ENCODE results near the gene NUTM2F.

The NUTM2F gene

GRCh38 chr9:94287877-94288513 is 40.4 kb downstream of the NUTM2F start (continued):
- TF ChIP-seq INSM2 (tag by site-specific recombination; IDR thresholded peaks at IDR 0.05) (no peak), BCL6B (tag by site-specific recombination; IDR thresholded peaks at IDR 0.05) (no peak)

- H3K9me3 ChIP-seq (ENCODE audit: control insufficient read depth, insufficient read depth, low read depth, low read length), result no peaks in the 10 kb centered on the region
- ChIA-PET CTCF (no interaction called here), POLR2A (no interaction called here)
- peaks cover 0 to 15% of the 10 kb centered on the region in 2 experiments; a peak in 1 of 3 replicates for H3K36me3 ChIP-seq (ENCODE audit: control insufficient read depth in 2 of 2, insufficient read depth in 1 of 2, low read length in 2 of 2)
- TF ChIP-seq REPIN1 (tag by site-specific recombination; IDR thresholded peaks at IDR 0.05; ENCODE audit: low read depth) (no peak), ZNF341 (tag by site-specific recombination; IDR thresholded peaks at IDR 0.05; ENCODE audit: low read depth) (no peak), ZNF416 (tag by site-specific recombination; IDR thresholded peaks at IDR 0.05) (no peak), ZNF658 (tag by site-specific recombination; IDR thresholded peaks at IDR 0.05) (no peak), SALL2 (tag by site-specific recombination; IDR thresholded peaks at IDR 0.05; ENCODE audit: borderline replicate concordance) (no peak), YY2 (tag by site-specific recombination; IDR thresholded peaks at IDR 0.05) (no peak), GLI4 (tag by site-specific recombination; IDR thresholded peaks at IDR 0.05) (no peak)
- no peaks in the 10 kb centered on the region for H3K4me1 ChIP-seq (ENCODE audit: control insufficient read depth, insufficient read depth, low read length)
- no peak overlapping the region for H3K27ac ChIP-seq (ENCODE audit: extremely low read depth, low read depth, low read length)
- H3K4me3 ChIP-seq (ENCODE audit: low read depth, low read length), result no peak overlapping the region
Observed at GRCh38 chr9:94286116-94286515, 42.3 kb downstream of the NUTM2F start.

- POLR2A ChIA-PET, result no interaction called here
- Histone ChIP-seq H3K9me3 (ENCODE audit: control insufficient read depth, insufficient read depth, low read depth, low read length) (no peaks in the 10 kb centered on the region), H3K4me1 (ENCODE audit: control insufficient read depth, insufficient read depth, low read length) (no peaks in the 10 kb centered on the region), H3K36me3 (ENCODE audit: control insufficient read depth in 2 of 2, insufficient read depth in 1 of 2, low read length in 2 of 2) (peaks cover 0 to 26% of the 10 kb centered on the region in 2 experiments; a peak in 1 of 3 replicates), H3K27ac (ENCODE audit: extremely low read depth, low read depth, low read length) (no peak overlapping the region), H3K4me3 (ENCODE audit: low read depth, low read length) (no peak overlapping the region)
- TF ChIP-seq KLF8 (tag by site-specific recombination; IDR thresholded peaks at IDR 0.05) (no peak), ZSCAN16 (tag by site-specific recombination; IDR thresholded peaks at IDR 0.05) (no peak), ZBTB11 (tag by site-specific recombination; conservative IDR thresholded peaks at IDR 0.05; ENCODE audit: low read depth) (no peak), PATZ1 (tag by site-specific recombination; IDR thresholded peaks at IDR 0.05) (no peak), BCL11A (tag by site-specific recombination; IDR thresholded peaks at IDR 0.05; ENCODE audit: low read depth) (no peak), ZNF629 (tag by site-specific recombination; IDR thresholded peaks at IDR 0.05) (no peak), ZNF335 (tag by site-specific recombination; conservative IDR thresholded peaks at IDR 0.05) (no peak), TRIM28 (IDR thresholded peaks at IDR 0.05; ENCODE audit: borderline replicate concordance, low read length) (no peak), ZBTB8A (tag by site-specific recombination; IDR thresholded peaks at IDR 0.05) (no peak), ZNF16 (tag by site-specific recombination; IDR thresholded peaks at IDR 0.05; ENCODE audit: low read depth) (no peak)
- CTCF ChIA-PET, result interaction anchor here (0.7 kb wide), 1 partner anchor 11 kb away, joined by 3 read pairs; no protein-coding TSS in a partner anchor
Observed at GRCh38 chr9:94281101-94281500, 47.3 kb downstream of the NUTM2F start.
